HepG2 (cell line): ENCODE measurements around the gene P4HA1. TPM values are rescaled to one million over a fixed set of nuclear protein-coding genes. Genes with fewer than 3 reads are reported as not detected.

Source experiments
- GABPA ChIP-seq, 2 experiments: IDR thresholded peaks; 2 replicates each; pipeline ENCODE4 v1.6.1; 2011 to 2016; ENCODE audit warnings: low read depth in 2 of 2, low read length in 1 of 2, missing biosample characterization in 1 of 2, missing genetic modification characterization in 1 of 2
- HMGXB3 ChIP-seq: sonication (generic); formaldehyde crosslinking; IDR thresholded peaks from 2 replicates; pipeline ENCODE4 v1.4.0; 2020; ENCODE audit warnings: missing genetic modification reagents, borderline replicate concordance
- KDM4B ChIP-seq: sonication (generic); formaldehyde crosslinking; IDR thresholded peaks from 2 replicates; pipeline ENCODE4 v1.4.0; 2020; ENCODE audit warnings: missing genetic modification reagents
- KMT2A ChIP-seq: sonication (generic); formaldehyde crosslinking; IDR thresholded peaks from 2 replicates; pipeline ENCODE4 v1.4.0; 2020; ENCODE audit warnings: missing genetic modification reagents
- PHF20 ChIP-seq: sonication (generic); formaldehyde crosslinking; IDR thresholded peaks from 2 replicates; pipeline ENCODE4 v1.5.0; 2020; ENCODE audit warnings: mild to moderate bottlenecking, missing genetic modification reagents
- SATB2 ChIP-seq: sonication (generic); formaldehyde crosslinking; IDR thresholded peaks from 2 replicates; pipeline ENCODE4 v1.5.0; 2020; ENCODE audit warnings: missing genetic modification reagents
- ZBTB40 ChIP-seq, 2 experiments: fragments of 450-650 bp in 1 of 2; sonication (generic) in 1 of 2; formaldehyde crosslinking in 1 of 2; IDR thresholded peaks; 2 replicates each; pipeline versions ENCODE4 v1.6.1 to v1.8.0; 2016 to 2022; ENCODE audit warnings: antibody characterized with exemption in 1 of 2, mild to moderate bottlenecking in 1 of 2, missing genetic modification reagents in 1 of 2
- ZNF510 ChIP-seq: sonication (generic); formaldehyde crosslinking; IDR thresholded peaks from 2 replicates; pipeline ENCODE4 v1.4.0; 2020; ENCODE audit warnings: low read depth, mild to moderate bottlenecking, missing genetic modification reagents
- polyA plus RNA-seq, 8 experiments: library from polyadenylated mRNA; depleted of rRNA in 3 of 8; stranded (reverse) in 7 of 8; unstranded in 1 of 8; fragments of >200 nt; fragmentation: Illumina TruSeq in 4 of 8; extraction: Trizol in 4 of 8; gene quantifications; 2 replicates each; pipeline versions ENCODE4 v1.2.1 to v1.2.3, GENCODE V29; 2011 to 2016; ENCODE audit warnings: low read depth in 4 of 8, missing spikeins in 1 of 8, mixed read lengths in 1 of 8; ENCODE audit not compliant: insufficient read depth in 1 of 8
- total RNA-seq, 5 experiments: library from RNA; depleted of rRNA; stranded (reverse); fragments of >200 nt; fragmentation: Illumina TruSeq; extraction: Trizol; gene quantifications; 2 replicates each; pipeline ENCODE4 v1.2.3, GENCODE V29; 2016; ENCODE audit warnings: low read depth in 1 of 5
- TF ChIP-seq, protein P1 (sequence below), 2 experiments: sonication (generic) in 1 of 2; formaldehyde crosslinking in 1 of 2; IDR thresholded peaks; 2 replicates each; pipeline versions ENCODE4 v1.4.0 to v1.6.1; 2018 to 2020; ENCODE audit warnings: missing genetic modification reagents in 2 of 2, borderline replicate concordance in 1 of 2, low read depth in 1 of 2, mild to moderate bottlenecking in 1 of 2, missing biosample characterization in 1 of 2
- TF ChIP-seq, protein P2 (sequence below): sonication (generic); formaldehyde crosslinking; IDR thresholded peaks from 2 replicates; pipeline ENCODE4 v1.4.0; 2020; ENCODE audit warnings: missing genetic modification reagents

P4HA1 gene
- total and polyA plus RNA-seq, 2 of the 13 experiments (the other 11 are each of a cell fraction or from before 2014, with no cell fraction given): 63.1 to 196 TPM

- TF ChIP-seq ZBTB40 (IDR thresholded peaks at IDR 0.05): no peak
- peak; percentile 29; the same call in 1 of the 2 replicates for TF ChIP-seq ZBTB40 (CRISPR knock-in tag; IDR thresholded peaks at IDR 0.05)
- TF ChIP-seq PHF20 (CRISPR knock-in tag): peak; percentile 61; the same call in 1 of the 2 replicates
- no peak for TF ChIP-seq SATB2 (CRISPR knock-in tag)
- TF ChIP-seq KDM4B: 0 out of 2 replicates have a peak, but pooled peaks have one; percentile 42
- peak; percentile 79 for TF ChIP-seq GABPA (IDR thresholded peaks at IDR 0.05; ENCODE audit: low read depth, low read length)
- peak; percentile 95 for TF ChIP-seq GABPA (CRISPR knock-in tag; IDR thresholded peaks at IDR 0.05; ENCODE audit: low read depth)
- TF ChIP-seq, protein P1, sequence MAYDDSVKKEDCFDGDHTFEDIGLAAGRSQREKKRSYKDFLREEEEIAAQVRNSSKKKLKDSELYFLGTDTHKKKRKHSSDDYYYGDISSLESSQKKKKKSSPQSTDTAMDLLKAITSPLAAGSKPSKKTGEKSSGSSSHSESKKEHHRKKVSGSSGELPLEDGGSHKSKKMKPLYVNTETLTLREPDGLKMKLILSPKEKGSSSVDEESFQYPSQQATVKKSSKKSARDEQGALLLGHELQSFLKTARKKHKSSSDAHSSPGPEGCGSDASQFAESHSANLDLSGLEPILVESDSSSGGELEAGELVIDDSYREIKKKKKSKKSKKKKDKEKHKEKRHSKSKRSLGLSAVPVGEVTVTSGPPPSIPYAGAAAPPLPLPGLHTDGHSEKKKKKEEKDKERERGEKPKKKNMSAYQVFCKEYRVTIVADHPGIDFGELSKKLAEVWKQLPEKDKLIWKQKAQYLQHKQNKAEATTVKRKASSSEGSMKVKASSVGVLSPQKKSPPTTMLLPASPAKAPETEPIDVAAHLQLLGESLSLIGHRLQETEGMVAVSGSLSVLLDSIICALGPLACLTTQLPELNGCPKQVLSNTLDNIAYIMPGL (CRISPR knock-in tag; IDR thresholded peaks at IDR 0.05; ENCODE audit: borderline replicate concordance in 1 of 2, low read depth in 1 of 2): peak in 1 of 2 experiments; percentile 22; a peak in 1 of 4 replicates
- TF ChIP-seq ZNF510 (CRISPR knock-in tag): no peak
- TF ChIP-seq, protein P2, sequence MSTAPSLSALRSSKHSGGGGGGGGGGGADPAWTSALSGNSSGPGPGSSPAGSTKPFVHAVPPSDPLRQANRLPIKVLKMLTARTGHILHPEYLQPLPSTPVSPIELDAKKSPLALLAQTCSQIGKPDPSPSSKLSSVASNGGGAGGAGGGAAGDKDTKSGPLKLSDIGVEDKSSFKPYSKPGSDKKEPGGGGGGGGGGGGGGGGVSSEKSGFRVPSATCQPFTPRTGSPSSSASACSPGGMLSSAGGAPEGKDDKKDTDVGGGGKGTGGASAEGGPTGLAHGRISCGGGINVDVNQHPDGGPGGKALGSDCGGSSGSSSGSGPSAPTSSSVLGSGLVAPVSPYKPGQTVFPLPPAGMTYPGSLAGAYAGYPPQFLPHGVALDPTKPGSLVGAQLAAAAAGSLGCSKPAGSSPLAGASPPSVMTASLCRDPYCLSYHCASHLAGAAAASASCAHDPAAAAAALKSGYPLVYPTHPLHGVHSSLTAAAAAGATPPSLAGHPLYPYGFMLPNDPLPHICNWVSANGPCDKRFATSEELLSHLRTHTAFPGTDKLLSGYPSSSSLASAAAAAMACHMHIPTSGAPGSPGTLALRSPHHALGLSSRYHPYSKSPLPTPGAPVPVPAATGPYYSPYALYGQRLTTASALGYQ: peak; percentile 27; the same call in 1 of the 2 replicates
- TF ChIP-seq HMGXB3 (CRISPR knock-in tag): peak; percentile 80
- TF ChIP-seq KMT2A (CRISPR knock-in tag): peak; percentile 50; the same call in 1 of the 2 replicates
Observed at GRCh38 chr10:73110345-73110849, 13.7 kb upstream of the P4HA1 start, which contains the start of gene NUDT13 (continued).
